CD4-positive, alpha-beta T cell (primary cell): ENCODE results near the gene USP35. TPM values are rescaled to one million over a fixed set of nuclear protein-coding genes. Genes with fewer than 3 reads are reported as not detected.

Experiments used
- ATAC-seq: fragments of 200-7000 bp; cut with Tn5 transposase; one replicate; pipeline ENCODE4 v1.10.0; 2022; ENCODE audit warnings: mild to moderate bottlenecking; ENCODE audit not compliant: poor library complexity
- CTCF ChIA-PET: fragments of 350-600 bp; sonication (Branson Sonifier 250); formaldehyde crosslinking; loops from one replicate; lab custom pipeline; 2021; ENCODE audit warnings: antibody characterized with exemption, inconsistent platforms; lab: Charles Lee
- POLR2A ChIA-PET: fragments of 350-600 bp; sonication (Branson Sonifier 250); formaldehyde crosslinking; loops from one replicate; lab custom pipeline; 2021; ENCODE audit warnings: antibody characterized with exemption, inconsistent platforms; lab: Charles Lee
- DNase-seq, 14 experiments: peaks; one replicate each; pipeline ENCODE4 v3.0.0-alpha.2; 2013 to 2020; ENCODE audit warnings: mixed read lengths in 2 of 14
- H3K27ac ChIP-seq, 2 donors: one replicate each; pipeline versions ENCODE4 v1.5.1 to v1.7.0; 2013; ENCODE audit warnings: low read length in 2 of 2, low read depth in 1 of 2, mild to moderate bottlenecking in 1 of 2
- H3K27me3 ChIP-seq, 2 experiments: 1 replicate in 1 of 2; 2 replicates in 1 of 2; pipeline versions ENCODE4 v1.6.1 to v1.7.0; 2013; ENCODE audit warnings: low read length in 2 of 2, control low read depth in 1 of 2, mild to moderate bottlenecking in 1 of 2, moderate library complexity in 1 of 2; ENCODE audit not compliant: insufficient read depth in 2 of 2, control insufficient read depth in 1 of 2
- H3K36me3 ChIP-seq: one replicate; pipeline ENCODE4 v1.6.1; 2013; ENCODE audit warnings: low read length, control low read depth; ENCODE audit not compliant: insufficient read depth
- H3K4me1 ChIP-seq: one replicate; pipeline ENCODE4 v1.6.1; 2013; ENCODE audit warnings: low read length, control low read depth; ENCODE audit not compliant: insufficient read depth
- H3K4me3 ChIP-seq: one replicate; pipeline ENCODE4 v1.5.1; 2013; ENCODE audit warnings: mild to moderate bottlenecking, low read length, moderate library complexity
- H3K9me3 ChIP-seq, 2 experiments: 1 replicate in 1 of 2; 2 replicates in 1 of 2; pipeline versions ENCODE4 v1.6.1 to v1.7.0; 2013; ENCODE audit warnings: low read length in 2 of 2, mild to moderate bottlenecking in 2 of 2, control low read depth in 1 of 2, moderate library complexity in 1 of 2; ENCODE audit not compliant: control insufficient read depth in 1 of 2, insufficient read depth in 1 of 2
- H3K27ac Mint-ChIP-seq: one replicate; pipeline ENCODE4 v1.8.0; 2020; ENCODE audit warnings: mixed read lengths
- H3K27me3 Mint-ChIP-seq: one replicate; pipeline ENCODE4 v1.8.0; 2021; ENCODE audit warnings: mixed read lengths
- H3K36me3 Mint-ChIP-seq: one replicate; pipeline ENCODE4 v1.8.0; 2021; ENCODE audit warnings: low read depth, mixed read lengths
- H3K4me1 Mint-ChIP-seq: one replicate; pipeline ENCODE4 v1.8.0; 2021; ENCODE audit warnings: low read depth, mixed read lengths
- H3K4me3 Mint-ChIP-seq: one replicate; pipeline ENCODE4 v1.8.0; 2020; ENCODE audit warnings: mild to moderate bottlenecking, mixed read lengths
- H3K9me3 Mint-ChIP-seq: one replicate; pipeline ENCODE4 v1.8.0; 2020; ENCODE audit warnings: mixed read lengths
- CTCF ChIP-seq: fragments of 200-600 bp; IDR thresholded peaks from one replicate; pipeline ENCODE4 v1.8.0; 2022; ENCODE audit warnings: antibody characterized with exemption, mild to moderate bottlenecking
- intact Hi-C, 2 experiments: fragments of 100-400 bp; cut with DNase I in 1 of 2; cut with micrococcal nuclease in 1 of 2; formaldehyde crosslinking; loops; one replicate each; pipeline versions ENCODE4 v1.15.1 to v1.9.0; 2023 to 2025; cut with DNase I, micrococcal nuclease
- total RNA-seq, 174 experiments: library from RNA in 2 of 174; stranded (reverse) in 2 of 174; gene quantifications; one replicate each; pipeline ENCODE4 v1.2.3 and lab custom pipeline; 2021 to 2026

The USP35 gene
- total RNA-seq, 2 experiments from 2014 or later: 29.2 to 33.1 TPM

DNA sequence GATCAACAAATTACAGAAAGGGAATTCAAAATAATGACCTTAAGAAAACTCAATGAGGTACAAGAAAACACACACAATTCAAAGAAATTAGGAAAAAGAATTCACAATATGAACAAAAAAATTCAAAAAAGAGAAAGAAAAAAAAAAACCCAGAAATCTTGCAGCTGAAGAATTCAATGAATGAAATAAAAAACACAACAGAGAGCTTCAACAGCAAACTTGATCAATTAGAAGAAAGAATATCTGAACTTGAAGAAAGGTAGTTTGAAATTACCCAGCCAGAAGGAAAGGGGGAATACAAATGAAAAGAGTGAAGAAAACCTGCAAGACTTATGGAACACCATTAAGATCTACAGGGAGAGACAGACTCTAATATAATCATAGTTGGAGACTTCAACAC is 52.8 kb downstream of the USP35 start:
- peaks cover 12% of the 10 kb centered on the region for H3K9me3 Mint-ChIP-seq
- H3K4me1 ChIP-seq: no peaks in the 10 kb centered on the region
- peaks cover 12% of the 10 kb centered on the region for H3K4me1 Mint-ChIP-seq
- H3K27me3 ChIP-seq: no peaks in the 10 kb centered on the region
- no peak overlapping the region for H3K4me3 Mint-ChIP-seq
- H3K9me3 ChIP-seq: peaks cover 15 to 23% of the 10 kb centered on the region in 2 experiments
- H3K36me3 ChIP-seq: no peaks in the 10 kb centered on the region
- ChIA-PET CTCF (interaction anchor here (1.3 kb wide), 1 partner anchor 13 kb away, joined by 4 read pairs; no protein-coding TSS in a partner anchor), POLR2A (no interaction called here)
- DNase-seq (no peak), ATAC-seq (no peak)
- intact Hi-C loops: no loop called here
- peaks cover 15% of the 10 kb centered on the region for H3K36me3 Mint-ChIP-seq
- no peaks in the 10 kb centered on the region for H3K27me3 Mint-ChIP-seq
- H3K27ac Mint-ChIP-seq: no peak overlapping the region
- TF ChIP-seq CTCF: no peak
- H3K27ac ChIP-seq: no peak overlapping the region
- H3K4me3 ChIP-seq: no peak overlapping the region

GRCh38 chr11:78244080-78244479 is 55.4 kb downstream of the USP35 start:
- Mint-ChIP-seq H3K9me3 (peaks cover 12% of the 10 kb centered on the region), H3K27ac (no peak overlapping the region), H3K36me3 (peaks cover 15% of the 10 kb centered on the region), H3K4me1 (peaks cover 12% of the 10 kb centered on the region), H3K4me3 (no peak overlapping the region), H3K27me3 (no peaks in the 10 kb centered on the region)
- H3K4me1 ChIP-seq: no peaks in the 10 kb centered on the region
- POLR2A ChIA-PET: no interaction called here
- CTCF ChIA-PET: interaction anchor here (0.6 to 1.0 kb wide), 2 partner anchors 12 to 320 kb away, joined by 3 read pairs; no protein-coding TSS in a partner anchor
- no peak for DNase-seq
- no peak for ATAC-seq
- peaks cover 15 to 23% of the 10 kb centered on the region in 2 experiments for H3K9me3 ChIP-seq
- TF ChIP-seq CTCF: no peak
- no peaks in the 10 kb centered on the region for H3K27me3 ChIP-seq
- no peak overlapping the region for H3K4me3 ChIP-seq
- H3K27ac ChIP-seq: no peak overlapping the region
- intact Hi-C loops: no loop called here
- H3K36me3 ChIP-seq: no peaks in the 10 kb centered on the region

DNA sequence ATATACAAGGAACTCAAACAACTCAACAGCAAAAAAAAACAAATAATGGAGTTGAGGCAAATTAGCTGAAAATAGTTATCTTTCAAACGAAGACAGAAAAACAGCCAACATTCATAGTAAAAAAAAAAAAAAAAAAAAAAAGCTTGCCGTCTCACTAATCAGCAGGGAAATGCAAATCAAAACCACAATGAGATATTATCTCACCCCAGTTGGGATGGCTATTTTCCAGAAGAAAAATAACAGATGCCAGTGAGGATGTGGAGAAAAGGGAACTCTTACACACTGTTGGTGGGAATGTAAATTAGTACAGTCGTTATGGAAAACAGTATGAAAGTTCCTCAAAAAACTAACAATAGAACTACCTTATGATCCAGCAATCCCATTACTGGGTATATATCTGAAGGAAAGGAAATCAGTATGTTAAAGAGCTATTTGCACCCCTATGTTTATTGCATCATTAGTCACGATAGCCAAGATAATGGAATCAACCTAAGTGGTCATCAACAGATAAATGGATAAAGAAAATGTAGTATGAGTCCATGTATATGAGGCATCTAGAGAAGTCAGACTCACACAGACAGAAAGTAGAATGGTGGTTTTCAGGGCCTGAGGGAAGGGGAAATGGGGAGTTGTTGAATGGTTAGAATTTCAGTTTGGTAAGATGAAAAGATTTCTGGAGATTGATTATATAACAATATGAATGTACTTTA is 56.0 kb downstream of the USP35 start:
- ChIA-PET POLR2A (no interaction called here), CTCF (interaction anchor here (0.6 to 1.8 kb wide), 3 partner anchors 12 to 320 kb away, joined by 3 to 6 read pairs (median 3); no protein-coding TSS in a partner anchor)
- Mint-ChIP-seq H3K36me3 (peaks cover 15% of the 10 kb centered on the region), H3K4me1 (peaks cover 12% of the 10 kb centered on the region), H3K9me3 (peaks cover 12% of the 10 kb centered on the region), H3K27ac (no peak overlapping the region), H3K4me3 (no peak overlapping the region), H3K27me3 (no peaks in the 10 kb centered on the region)
- ATAC-seq (no peak), DNase-seq (no peak)
- Histone ChIP-seq H3K36me3 (no peaks in the 10 kb centered on the region), H3K4me3 (no peak overlapping the region), H3K27ac (no peak overlapping the region), H3K4me1 (no peaks in the 10 kb centered on the region), H3K9me3 (peaks cover 15 to 23% of the 10 kb centered on the region in 2 experiments), H3K27me3 (no peaks in the 10 kb centered on the region)
- TF ChIP-seq CTCF: no peak
- intact Hi-C loops: no loop called here
